HL-60 (cell line): ENCODE results near the gene MS4A12.
"Not testable (repeated sequence)": the region's sequence is repeated elsewhere in the genome, so short reads cannot be mapped to it uniquely, and the experiment has no call there.

Experiments
- DNase-seq, 2 experiments: peaks; one replicate each; pipeline ENCODE4 v3.0.0-alpha.2; 2010 to 2020; ENCODE audit warnings: low read depth in 1 of 2, low spot score in 1 of 2
- H3K27ac ChIP-seq: fragments of 250-450 bp; sonication (Bioruptor Pico); replicated peaks from 2 replicates; pipeline ENCODE4 v1.5.1; 2020; ENCODE audit warnings: mild to moderate bottlenecking, moderate library complexity
- H3K27me3 ChIP-seq: fragments of 250-450 bp; sonication (Bioruptor Pico); 2 replicates; pipeline ENCODE4 v1.5.1; 2021; ENCODE audit warnings: mild to moderate bottlenecking, moderate library complexity; ENCODE audit not compliant: insufficient read depth, poor library complexity, severe bottlenecking
- H3K4me3 ChIP-seq: replicated peaks from 2 replicates; pipeline ENCODE4 v1.5.1; 2011; ENCODE audit warnings: mild to moderate bottlenecking, control low read depth, low read length; ENCODE audit not compliant: insufficient read depth
- CTCF ChIP-seq: IDR thresholded peaks from one replicate; pipeline ENCODE4 v1.5.1; 2011; ENCODE audit warnings: low read length, control low read depth, inconsistent platforms; ENCODE audit not compliant: insufficient read depth
- GABPA ChIP-seq: IDR thresholded peaks from 2 replicates; pipeline ENCODE4 v1.6.1; 2012; ENCODE audit warnings: low read depth
- POLR2AphosphoS5 ChIP-seq: IDR thresholded peaks from 2 replicates; pipeline ENCODE4 v1.6.1; 2012; ENCODE audit warnings: low read depth
- REST ChIP-seq: IDR thresholded peaks from 2 replicates; pipeline ENCODE4 v1.6.1; 2012; ENCODE audit warnings: low read depth; ENCODE audit not compliant: insufficient replicate concordance
- SPI1 ChIP-seq: IDR thresholded peaks from 2 replicates; pipeline ENCODE4 v1.6.1; 2012; ENCODE audit warnings: low read depth, mild to moderate bottlenecking, borderline replicate concordance

MS4A12 gene

GRCh38 chr11:60502221-60502775, 9.7 kb downstream of the MS4A12 start:
- Histone ChIP-seq H3K27ac (no peak overlapping the region), H3K4me3 (no peak overlapping the region), H3K27me3 (no peaks in the 10 kb centered on the region)
- TF ChIP-seq REST (no peak), CTCF (no peak), GABPA (no peak)
- no peak for DNase-seq

- Histone ChIP-seq H3K4me3 (no peak overlapping the region), H3K27me3 (no peaks in the 10 kb centered on the region), H3K27ac (no peak overlapping the region)
- no peak for DNase-seq
- TF ChIP-seq POLR2AphosphoS5 (no peak), REST (no peak), SPI1 (no peak), GABPA (no peak), CTCF (no peak)
Observed at GRCh38 chr11:60504219-60504905, 11.8 kb downstream of the MS4A12 start.

- not testable (repeated sequence) for H3K27ac ChIP-seq, DNase-seq, H3K4me3 ChIP-seq, H3K27me3 ChIP-seq
Observed at GRCh38 chr11:60509609-60510008, 17.0 kb downstream of the MS4A12 start.

- not testable (repeated sequence) for DNase-seq, H3K27ac ChIP-seq, H3K4me3 ChIP-seq, H3K27me3 ChIP-seq
Observed at GRCh38 chr11:60510209-60510608, 17.6 kb downstream of the MS4A12 start.

- Histone ChIP-seq H3K27ac (no peak overlapping the region), H3K27me3 (no peaks in the 10 kb centered on the region), H3K4me3 (no peak overlapping the region)
- DNase-seq: no peak
- TF ChIP-seq SPI1 (no peak), POLR2AphosphoS5 (no peak)
Observed at GRCh38 chr11:60511393-60511792, 18.8 kb downstream of the MS4A12 start.
